NCI-H1436 (cell line): ENCODE data around the gene KHK.
"Not testable (repeated sequence)": the region's sequence is repeated elsewhere in the genome, so short reads cannot be mapped to it uniquely, and the experiment has no call there.

ENCODE experiments used
- DNase-seq: peaks from one replicate; lab custom pipeline; 2025; lab: John Stamatoyannopoulos, UW

Gene KHK

DNA sequence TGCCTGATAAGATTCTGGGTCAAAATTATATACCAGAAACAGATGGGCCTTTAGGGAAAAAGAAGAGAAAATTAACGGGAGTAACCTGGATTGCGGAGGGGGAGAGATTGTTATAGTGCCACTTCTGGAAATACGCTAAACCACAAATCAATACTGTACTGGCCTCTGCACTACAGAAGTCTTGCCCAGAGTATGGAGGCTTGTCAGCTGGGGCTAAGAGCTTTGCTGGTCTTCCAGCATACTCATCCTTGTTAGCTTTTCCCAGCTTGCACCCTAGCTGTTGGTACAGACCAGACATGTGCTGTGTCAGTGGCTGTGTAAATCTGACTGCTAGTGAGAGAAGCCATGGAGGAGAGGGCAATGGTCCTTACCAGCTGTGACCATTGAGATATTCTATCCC is 26.2 kb upstream of the KHK start:
- DNase-seq, result no peak

DNA sequence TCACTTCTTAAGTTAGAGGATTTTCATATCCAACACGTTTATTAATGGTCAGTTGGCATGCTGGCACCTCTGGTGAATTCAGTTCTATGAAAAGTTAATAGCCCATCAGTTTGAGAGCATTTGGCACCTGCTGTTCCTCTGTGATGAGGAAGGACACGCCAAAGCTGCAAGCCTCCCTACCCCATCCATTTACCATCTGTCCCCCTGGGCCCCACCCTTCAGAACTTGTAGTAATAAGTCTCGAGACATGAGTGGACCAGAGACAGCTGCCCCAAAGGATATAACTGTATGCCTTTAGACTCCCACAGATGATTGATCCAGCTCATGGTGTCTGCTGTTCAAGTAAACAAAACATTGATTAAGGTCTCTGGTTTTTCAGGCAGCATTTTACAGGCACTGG is 21.4 kb upstream of the KHK start:
- DNase-seq, result no peak

DNA sequence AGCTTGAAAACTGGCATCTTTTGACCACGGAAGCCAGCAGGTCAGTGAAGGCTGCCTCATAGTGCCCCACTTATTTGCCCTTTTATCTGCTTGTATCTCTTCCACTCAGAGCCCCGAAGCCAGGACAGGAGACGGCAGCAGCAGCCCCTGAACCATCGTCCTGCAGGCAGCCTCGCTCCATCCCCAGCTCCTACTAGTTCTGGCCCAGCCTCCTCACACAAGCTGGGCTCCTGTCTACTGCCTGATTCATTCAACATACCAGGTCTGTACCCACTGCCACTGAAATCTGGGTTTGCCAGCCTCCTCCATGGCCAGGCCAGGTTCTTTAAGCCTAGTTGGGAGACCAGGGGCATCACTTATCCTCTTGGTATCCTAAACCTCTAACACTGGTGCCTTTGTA is 19.2 kb upstream of the KHK start:
- no peak for DNase-seq

DNA sequence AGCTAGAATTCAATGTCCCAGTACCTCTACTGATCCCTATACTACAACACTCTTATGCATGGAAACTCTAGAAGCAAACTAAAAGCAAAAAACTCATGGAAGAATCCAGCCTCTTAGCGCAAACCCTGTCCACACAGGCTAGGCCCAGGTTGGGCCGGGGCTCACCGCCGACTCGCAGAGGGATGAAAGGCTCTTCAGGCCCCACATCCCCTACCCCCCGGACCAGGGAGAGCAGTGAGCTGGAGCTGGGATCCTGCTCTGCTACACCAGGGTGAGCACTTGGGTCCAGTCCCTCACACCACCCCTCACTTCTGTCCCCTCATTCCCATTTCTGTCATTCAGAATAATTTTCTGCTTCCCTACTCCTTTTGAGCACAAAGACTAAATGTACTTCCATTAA is 17.1 kb upstream of the KHK start:
- DNase-seq, result no peak

DNA sequence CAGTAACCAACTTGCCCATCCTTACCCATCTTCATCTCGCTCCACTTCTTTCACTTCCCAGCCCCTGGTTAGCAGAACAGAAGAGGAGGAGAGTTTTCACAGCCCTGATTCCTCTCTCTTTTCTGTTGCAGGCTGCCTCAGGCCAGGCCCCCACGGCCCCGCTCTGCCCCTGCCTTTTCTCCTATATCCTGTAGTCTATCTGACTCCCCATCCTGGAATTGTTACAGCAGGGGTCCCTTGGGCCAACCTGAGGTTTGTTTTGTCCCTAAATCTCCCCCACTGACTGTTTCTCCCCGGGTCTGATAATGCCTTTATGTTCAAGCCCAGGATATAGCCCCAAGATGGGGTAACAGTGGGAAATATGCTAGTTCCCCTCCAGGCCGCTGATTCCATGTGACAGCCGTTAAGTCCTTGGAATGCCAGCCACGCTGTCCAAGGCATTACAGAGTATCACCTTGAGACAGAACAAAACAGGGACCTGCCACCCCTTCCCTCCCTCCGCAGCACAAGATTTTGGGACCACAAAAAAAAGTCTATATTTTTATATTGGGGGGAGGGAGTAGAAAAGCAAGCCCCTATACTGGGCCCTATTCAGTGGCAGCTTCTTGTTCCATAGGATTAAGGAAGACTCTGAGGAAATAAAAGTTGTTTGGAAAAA is 16.5 kb upstream of the KHK start:
- no peak for DNase-seq

DNA sequence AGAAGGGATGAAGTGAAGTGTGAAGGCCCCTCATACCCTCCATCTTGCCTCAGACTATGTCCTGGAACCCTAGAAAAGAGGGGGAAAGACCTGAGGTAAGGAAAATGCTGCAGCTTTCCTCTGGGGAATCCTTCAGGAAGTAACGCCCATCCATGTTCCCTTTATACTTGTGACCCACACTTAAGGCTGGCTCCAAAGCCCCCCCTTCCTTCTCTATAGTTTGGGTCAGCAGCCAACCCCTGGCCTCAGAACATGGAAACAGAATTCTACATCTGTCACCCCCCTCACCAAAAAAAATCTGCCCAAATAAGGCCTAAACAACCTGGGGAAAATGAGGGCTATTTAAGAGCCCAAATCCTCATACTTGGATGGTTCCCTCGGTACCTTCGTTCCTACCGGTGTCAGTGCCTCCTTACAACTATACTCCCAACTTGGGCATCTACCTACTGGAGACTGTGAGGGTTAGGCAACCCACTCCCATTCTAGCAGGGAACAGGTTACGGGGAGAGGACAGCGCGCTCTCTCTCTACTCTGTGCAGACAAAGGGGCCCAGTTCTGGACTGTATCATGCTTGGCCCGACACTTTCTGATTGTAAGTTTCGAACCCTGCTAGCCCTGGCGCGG is 15.8 kb upstream of the KHK start:
- DNase-seq, result no peak

DNA sequence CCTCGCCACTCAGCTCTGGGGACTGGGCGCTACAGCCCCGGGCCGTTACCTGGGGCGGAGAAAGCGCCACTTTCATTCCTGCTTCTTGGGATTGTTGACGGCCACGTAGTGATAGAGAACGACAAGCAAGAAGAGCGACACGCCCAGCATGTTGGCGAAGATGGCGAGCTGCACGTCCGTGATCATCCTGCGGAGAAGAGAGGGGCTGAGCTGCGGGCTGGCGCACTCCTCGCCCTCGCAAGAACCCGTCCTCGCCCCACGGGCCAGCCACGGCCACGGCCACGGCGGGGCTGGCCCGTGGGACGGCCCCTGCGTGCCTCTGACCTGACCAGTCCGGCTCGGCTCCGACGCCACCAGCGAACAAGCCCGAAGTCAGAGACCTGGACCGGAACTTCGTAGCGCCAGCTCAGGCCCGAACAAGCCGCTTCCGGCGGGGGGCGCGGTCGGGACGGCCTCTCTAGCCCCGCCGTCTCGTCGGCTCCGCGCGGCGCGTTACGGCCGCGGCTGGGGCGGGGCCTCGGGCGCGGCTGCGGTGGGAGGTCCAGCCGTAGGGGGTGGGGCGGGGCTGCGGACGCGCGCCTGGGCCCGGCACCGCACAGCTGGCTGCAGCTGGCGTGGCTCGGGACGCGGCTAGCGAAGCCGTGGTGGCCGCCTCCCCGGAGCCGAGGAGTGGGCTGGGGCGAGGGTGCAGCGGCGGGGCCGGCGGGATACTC is 15.1 kb upstream of the KHK start, which contains the start of gene OST4:
Gene OST4, minus strand, starts transcription at position 378 of the 713 bp plus-strand sequence.
- DNase-seq, result peak; percentile 83

DNA sequence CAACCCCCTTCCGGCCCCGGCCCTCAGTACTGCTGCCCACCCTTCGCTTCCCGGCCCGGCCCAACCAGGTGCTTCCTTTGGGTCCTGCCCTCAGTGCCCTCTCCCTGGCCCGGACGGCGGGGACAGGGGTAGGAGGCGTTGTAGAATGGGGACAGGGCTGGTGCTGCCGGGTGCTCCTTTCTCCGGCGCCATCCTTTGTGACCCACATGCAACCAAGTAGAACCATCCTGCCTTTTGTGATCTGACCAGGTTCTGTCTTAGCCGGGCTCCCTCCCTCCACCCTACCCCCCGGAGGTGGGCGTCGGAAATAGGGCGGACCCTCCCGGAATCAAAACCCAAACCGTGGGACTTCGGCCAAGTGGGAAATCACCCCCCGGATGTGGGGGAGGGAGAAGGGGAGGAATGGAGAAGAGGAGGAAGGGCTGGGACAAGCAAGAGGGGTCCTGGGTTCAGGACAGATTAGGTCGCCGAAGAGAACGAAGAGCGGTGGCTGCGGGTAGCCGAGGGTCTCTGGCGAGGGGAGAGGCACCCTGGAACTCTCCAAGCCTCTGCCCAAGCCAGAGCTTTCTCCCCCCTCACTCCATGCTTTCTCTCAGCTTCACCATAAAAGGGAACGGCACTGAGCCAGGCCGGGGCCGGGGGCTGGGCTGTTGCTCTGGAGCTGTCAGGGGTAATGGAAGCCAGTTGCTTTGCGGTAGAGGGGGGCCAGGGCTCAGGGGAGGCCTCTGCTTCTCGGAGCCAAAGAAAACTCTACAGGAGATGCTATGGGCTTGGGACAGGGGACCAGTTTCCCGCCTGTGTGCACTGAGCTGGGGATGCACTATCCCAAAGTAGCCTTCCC is 14.4 kb upstream of the KHK start:
- no peak for DNase-seq

DNA sequence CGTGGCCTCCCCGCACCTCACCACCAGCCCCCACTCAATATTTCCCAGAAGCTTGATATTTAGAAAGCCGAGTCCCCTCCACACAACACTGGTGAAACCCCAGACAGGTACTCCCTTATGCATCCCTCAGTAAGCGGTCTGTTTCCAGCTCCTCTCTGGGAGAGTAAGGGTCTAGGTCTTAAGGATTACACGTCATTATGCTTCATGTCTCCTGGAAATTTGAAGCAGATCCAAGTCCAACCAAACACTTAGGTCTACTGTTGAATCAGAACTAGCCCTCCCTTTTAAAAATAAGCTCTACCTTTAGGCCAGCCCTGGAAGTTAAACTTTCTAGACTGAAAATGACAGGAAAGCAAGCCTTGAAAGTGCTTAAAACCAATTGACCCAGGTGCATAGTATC is 13.7 kb upstream of the KHK start:
- DNase-seq, result no peak

DNA sequence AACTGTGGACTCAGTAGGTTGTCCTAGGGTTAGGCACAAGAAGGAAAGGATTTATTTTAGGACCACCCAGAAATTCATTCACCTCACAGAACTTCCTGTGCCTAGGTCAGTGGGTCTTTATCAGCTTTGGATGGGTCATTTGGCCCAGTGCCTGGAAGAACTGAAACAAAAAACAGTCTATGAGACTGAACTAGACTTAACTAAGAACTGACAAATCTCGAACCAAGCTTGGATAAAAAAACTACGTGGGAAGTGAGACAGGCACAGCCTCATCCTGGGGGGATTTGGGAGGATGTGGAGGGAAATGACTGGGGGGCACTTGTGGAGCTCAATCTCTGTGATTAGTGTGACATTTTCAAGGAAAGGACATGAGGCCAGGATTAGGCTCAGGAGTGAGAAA is 12.8 kb upstream of the KHK start:
- DNase-seq, result no peak

DNA sequence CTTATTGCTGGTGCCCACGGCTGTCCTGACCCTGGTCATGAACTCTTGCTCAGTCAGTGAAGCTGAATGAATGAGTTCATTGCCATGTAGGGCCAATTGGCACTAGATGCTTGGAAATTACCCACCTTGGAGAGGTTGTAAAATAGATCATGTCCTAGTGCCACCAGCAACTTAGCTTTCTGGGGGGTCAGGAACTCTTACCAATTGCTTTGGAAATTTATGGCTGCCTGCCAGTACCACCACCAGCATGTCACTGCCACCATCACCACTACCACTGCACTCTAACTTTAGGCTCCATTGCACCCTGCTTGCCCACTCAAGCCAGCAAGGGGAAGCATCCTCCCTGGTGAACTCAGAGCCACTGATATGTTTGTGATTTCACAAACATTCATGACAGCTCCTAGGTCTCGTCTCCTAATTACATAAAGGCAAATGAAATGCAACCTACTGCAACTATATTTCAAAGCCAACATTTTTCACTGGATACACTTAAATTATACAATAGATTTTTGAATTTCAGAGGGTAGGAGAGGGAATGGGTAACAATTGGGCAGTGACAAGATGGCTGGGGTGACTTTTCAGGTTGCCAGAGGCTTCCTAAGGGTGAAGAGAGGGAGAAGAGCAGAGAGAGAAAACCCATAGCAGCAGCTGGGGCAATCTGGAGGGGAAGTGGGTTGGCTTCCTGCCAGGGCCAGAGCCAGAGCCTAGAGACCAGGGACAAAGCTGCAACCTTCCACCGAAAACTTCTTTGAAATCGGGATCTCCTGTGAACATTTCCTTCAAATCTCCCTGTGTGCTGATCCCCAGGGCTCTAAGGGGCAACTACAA is 11.6 kb upstream of the KHK start:
- no peak for DNase-seq

DNA sequence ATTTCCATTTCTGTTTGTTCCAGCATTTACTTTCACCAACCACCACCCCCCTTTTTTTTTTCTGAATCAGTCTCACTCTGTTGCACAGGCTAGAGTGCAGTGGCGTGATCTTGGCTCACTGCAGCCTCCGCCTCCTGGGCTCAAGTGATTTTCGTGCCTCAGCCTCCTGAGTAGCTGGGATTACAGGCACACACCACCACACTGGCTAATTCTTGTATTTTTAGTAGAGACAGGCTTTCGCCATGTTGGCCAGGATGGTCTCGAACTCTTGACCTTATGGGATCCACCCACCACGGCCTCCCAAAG is 11.1 kb upstream of the KHK start:
- not testable (repeated sequence) for DNase-seq

DNA sequence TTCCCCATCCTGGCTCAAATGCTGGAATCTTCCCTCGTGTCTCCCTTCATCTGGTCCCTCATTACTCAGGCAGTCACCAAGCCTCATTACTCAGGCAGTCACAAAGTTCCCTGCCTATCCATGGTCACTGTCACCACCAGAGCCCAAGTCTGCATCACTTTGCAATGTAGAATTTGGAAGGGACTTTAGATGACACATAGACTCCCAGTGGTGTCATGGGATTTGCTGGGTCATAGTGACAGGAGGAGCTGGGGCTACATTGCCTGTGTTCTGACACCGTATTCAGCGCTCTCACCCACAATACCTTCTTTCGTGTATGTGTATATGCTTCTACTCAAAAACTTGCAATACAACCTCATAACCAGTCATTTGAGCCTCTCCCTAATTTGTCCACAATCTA is 10.2 kb upstream of the KHK start:
- no peak for DNase-seq

DNA sequence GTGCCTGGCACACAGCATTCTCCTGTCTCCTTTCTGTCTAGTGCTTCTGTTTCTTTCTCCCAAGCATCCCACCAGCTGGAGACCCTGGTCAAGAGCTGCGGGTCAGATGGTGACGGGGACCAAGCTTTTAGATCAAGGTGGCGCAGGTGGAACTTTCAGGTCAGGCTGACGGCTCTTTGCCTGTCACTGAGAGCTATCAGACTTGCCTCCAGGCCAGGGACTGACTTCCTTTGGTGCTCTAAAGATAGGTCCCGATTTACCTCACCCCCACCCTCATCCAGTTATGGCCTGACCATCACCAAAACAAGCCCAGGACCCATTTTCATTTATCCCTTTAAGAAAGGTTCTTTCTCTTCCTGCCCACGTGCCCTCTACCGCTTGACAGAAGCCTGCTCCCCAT is 9.3 kb upstream of the KHK start:
- DNase-seq, result no peak

DNA sequence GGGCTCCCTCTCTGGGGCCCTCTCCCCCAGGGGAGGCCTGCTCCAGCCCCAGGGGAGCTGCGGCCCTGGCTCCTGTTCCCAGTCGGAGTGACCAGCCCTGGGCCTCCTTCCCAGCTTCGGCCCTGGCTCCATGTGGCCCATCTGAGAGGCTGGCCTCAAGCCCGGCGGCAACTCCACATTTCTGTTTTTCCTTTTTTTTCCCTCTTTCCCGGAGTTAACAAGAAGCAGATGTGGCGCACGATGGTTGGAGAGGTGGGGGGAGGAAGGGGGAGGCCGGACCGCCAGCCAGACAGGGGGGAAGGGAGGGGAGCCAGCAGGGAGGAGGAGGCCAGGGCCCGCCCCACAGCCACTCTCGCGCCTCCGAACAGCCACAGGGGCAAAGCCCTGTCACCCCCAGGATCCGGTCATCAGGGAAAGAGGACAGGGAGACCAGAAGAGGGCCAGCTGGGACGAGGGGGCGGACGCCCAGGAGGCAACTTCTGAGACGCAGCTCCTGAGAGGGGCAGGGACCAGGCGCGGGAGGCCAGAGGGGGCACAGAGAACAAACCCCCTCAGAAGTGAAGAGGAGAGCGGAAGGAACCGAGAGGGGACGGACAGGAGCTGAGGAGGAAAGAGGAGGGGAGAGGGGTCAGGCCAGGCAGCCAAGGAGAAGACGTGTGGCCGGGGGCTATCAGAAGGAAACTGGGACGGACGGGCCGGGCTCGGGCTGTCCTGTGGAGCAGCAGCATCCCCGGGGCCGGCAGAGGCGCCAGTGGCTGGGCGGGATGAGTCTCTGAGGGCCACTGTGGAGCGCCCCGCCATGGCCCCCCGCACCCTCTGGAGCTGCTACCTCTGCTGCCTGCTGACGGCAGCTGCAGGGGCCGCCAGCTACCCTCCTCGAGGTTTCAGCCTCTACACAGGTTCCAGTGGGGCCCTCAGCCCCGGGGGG is 8.0 kb upstream of the KHK start, which contains the start of gene EMILIN1:
Gene EMILIN1, plus strand, starts transcription at position 349 of the 928 bp plus-strand sequence. Its CDS starts 451 bp downstream, at position 800.
- no peak for DNase-seq

DNA sequence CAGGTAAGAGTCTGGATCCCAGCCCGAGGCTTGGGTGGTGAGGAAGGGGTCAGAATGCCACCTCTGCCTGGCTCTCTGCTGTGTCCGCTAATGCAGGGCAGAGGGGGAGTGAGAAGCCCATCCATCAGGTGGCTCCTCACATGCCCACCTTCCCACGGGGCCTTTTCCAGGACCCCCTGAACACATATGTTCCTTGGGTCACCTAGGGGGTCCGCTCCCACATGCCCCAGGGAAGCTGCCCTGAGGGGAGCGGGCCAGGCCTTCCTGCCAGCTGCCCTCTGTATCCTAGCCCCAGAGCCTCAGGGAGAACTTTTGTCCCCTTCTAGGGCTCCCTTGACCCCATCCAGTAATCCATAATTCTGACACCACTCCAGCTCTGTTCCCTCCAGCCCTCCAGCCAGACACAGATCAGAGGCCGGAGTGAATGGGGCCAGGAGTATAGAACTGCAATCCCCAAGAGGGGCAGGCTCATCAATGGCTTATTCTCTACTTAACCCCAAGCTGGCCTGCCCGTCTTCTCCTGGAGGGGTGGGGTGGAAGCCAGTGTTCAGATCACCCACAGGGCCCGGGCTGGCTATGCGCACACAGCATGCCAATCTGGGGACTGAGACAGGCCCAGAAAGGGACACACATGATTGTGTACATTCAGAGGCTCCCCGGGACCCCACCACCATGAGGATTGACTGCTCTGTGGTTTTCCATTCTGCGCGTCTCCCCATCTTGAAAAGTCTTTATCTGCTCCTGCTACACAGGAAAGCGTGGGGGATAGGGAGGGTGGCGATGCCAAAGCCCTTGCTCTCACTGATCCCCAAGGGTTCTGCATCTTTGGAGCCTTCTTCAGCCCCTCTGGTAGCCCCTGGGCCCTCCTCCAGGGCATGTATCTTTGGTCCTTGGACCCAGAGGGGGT is 7.1 kb upstream of the KHK start:
- DNase-seq, result no peak

DNA sequence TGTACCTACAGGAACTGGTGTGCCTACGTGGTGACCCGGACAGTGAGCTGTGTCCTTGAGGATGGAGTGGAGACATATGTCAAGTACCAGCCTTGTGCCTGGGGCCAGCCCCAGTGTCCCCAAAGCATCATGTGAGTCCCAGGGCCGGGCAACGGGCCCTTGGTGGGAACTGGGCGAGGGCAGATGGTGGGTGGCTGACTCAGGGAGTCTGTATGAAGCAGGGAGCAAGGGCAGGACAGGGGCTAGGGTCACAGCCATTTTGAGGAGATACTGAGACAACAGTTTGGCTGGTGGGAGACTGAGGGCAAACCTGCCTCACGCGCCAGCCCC is 6.5 kb upstream of the KHK start:
- no peak for DNase-seq

DNA sequence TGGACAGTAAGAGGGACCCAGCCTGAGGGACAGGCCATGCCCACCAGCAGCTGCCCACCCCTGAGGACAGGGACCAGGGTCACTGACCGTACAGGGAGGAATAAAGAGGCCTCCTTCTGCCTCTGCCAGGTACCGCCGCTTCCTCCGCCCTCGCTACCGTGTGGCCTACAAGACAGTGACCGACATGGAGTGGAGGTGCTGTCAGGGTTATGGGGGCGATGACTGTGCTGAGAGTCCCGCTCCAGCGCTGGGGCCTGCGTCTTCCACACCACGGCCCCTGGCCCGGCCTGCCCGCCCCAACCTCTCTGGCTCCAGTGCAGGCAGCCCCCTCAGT is 6.0 kb upstream of the KHK start:
- DNase-seq, result no peak

DNA sequence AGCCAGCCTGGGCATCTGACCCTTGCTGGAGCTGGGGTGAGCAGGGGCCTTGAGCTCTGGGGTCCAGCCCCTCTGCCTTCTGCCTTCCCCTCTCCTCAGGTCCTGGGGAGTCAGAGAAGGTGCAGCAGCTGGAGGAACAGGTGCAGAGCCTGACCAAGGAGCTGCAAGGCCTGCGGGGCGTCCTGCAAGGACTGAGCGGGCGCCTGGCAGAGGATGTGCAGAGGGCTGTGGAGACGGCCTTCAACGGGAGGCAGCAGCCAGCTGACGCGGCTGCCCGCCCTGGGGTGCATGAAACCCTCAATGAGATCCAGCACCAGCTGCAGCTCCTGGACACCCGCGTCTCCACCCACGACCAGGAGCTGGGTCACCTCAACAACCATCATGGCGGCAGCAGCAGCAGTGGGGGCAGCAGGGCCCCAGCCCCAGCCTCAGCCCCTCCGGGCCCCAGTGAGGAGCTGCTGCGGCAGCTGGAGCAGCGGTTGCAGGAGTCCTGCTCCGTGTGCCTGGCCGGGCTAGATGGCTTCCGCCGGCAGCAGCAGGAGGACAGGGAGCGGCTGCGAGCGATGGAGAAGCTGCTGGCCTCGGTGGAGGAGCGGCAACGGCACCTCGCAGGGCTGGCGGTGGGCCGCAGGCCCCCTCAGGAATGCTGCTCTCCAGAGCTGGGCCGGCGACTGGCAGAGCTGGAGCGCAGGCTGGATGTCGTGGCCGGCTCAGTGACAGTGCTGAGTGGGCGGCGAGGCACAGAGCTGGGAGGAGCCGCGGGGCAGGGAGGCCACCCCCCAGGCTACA is 4.4 kb upstream of the KHK start:
- no peak for DNase-seq
